Measurements from ENCODE around the gene MAP3K9.

GRCh38 chr14:70794294-70794693, 15.0 kb downstream of the MAP3K9 start:
- TF ChIP-seq, protein P1, sequence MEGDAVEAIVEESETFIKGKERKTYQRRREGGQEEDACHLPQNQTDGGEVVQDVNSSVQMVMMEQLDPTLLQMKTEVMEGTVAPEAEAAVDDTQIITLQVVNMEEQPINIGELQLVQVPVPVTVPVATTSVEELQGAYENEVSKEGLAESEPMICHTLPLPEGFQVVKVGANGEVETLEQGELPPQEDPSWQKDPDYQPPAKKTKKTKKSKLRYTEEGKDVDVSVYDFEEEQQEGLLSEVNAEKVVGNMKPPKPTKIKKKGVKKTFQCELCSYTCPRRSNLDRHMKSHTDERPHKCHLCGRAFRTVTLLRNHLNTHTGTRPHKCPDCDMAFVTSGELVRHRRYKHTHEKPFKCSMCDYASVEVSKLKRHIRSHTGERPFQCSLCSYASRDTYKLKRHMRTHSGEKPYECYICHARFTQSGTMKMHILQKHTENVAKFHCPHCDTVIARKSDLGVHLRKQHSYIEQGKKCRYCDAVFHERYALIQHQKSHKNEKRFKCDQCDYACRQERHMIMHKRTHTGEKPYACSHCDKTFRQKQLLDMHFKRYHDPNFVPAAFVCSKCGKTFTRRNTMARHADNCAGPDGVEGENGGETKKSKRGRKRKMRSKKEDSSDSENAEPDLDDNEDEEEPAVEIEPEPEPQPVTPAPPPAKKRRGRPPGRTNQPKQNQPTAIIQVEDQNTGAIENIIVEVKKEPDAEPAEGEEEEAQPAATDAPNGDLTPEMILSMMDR (conservative IDR thresholded peaks at IDR 0.05): no peak
- TF ChIP-seq EZH2 (IDR thresholded peaks at IDR 0.05; ENCODE audit: low read depth): no peak

Measured in PC-9 (cell line).